ENCODE data around the gene AASDH. TPM values are rescaled to one million over a fixed set of nuclear protein-coding genes. Genes with fewer than 3 reads are reported as not detected.

The AASDH gene, protein sequence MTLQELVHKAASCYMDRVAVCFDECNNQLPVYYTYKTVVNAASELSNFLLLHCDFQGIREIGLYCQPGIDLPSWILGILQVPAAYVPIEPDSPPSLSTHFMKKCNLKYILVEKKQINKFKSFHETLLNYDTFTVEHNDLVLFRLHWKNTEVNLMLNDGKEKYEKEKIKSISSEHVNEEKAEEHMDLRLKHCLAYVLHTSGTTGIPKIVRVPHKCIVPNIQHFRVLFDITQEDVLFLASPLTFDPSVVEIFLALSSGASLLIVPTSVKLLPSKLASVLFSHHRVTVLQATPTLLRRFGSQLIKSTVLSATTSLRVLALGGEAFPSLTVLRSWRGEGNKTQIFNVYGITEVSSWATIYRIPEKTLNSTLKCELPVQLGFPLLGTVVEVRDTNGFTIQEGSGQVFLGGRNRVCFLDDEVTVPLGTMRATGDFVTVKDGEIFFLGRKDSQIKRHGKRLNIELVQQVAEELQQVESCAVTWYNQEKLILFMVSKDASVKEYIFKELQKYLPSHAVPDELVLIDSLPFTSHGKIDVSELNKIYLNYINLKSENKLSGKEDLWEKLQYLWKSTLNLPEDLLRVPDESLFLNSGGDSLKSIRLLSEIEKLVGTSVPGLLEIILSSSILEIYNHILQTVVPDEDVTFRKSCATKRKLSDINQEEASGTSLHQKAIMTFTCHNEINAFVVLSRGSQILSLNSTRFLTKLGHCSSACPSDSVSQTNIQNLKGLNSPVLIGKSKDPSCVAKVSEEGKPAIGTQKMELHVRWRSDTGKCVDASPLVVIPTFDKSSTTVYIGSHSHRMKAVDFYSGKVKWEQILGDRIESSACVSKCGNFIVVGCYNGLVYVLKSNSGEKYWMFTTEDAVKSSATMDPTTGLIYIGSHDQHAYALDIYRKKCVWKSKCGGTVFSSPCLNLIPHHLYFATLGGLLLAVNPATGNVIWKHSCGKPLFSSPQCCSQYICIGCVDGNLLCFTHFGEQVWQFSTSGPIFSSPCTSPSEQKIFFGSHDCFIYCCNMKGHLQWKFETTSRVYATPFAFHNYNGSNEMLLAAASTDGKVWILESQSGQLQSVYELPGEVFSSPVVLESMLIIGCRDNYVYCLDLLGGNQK
- total RNA-seq (10 to 100 TPM; 10.2 to 10.6 TPM), total RNA-seq (7.7 to 50.6 (median 24.8) reads per million in 172 experiments)
- polyA plus RNA-seq (2013, experiment 1 of 2), result 12.2 TPM
- 14.0 TPM for polyA plus RNA-seq (2013, experiment 2 of 2)

DNA sequence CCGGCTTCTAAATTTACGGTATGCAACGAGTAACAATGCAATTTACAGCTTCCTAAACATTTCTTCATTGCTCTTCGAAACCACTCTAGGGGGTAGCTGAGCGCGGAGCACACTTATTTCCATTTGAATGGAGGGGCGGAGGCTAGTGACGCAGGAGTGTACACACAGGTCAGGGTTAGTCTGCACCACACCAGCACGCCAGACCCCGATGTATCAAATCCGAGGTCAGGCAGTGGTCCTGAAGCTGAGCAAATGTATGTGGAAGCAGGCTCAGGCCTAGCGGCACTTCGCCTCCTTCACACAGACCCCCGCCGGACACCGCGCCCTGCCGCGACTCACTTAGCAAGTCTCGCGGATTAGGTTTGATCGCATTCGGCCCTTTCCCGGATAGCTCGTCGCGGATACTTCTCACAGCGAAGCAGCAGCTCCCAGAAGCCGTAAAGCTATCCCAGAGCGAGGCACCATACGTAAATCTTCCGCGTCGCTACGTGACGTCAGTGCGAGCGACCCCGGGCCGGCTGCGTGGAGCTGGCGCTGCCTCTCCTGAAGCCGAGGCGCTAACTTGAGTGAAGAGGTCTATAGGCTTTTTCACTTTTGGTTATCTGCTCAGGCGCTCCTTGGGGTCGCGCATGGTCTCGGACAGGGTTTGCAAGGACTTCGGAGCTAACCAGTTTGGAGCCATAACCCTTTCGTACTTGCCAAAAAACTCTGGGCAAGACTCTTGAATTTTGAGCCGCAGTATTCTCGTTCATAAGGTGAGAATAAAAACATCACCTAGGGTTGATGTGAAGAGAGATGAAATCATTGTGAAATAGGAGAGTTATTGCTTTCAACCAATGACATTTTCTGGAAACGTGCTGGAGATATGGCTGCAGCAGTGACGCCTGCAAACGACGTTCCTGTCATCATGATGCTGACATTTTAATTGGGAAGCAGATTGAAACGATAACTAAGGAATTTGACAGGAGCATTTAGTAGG lies at the start of gene AASDH:
TSS of gene AASDH (minus strand) at position 469 of the 979 bp plus-strand sequence. CDS start 3,192 bp downstream, outside the sequence.
- CTCF ChIA-PET, result interaction anchor here (0.5 to 2.9 kb wide), 7 partner anchors 16 to 592 kb away, joined by 3 to 12 read pairs (median 3); partner anchors contain the start of genes CEP135, PAICS, PPAT and SRP72
- TF ChIP-seq, protein P1, sequence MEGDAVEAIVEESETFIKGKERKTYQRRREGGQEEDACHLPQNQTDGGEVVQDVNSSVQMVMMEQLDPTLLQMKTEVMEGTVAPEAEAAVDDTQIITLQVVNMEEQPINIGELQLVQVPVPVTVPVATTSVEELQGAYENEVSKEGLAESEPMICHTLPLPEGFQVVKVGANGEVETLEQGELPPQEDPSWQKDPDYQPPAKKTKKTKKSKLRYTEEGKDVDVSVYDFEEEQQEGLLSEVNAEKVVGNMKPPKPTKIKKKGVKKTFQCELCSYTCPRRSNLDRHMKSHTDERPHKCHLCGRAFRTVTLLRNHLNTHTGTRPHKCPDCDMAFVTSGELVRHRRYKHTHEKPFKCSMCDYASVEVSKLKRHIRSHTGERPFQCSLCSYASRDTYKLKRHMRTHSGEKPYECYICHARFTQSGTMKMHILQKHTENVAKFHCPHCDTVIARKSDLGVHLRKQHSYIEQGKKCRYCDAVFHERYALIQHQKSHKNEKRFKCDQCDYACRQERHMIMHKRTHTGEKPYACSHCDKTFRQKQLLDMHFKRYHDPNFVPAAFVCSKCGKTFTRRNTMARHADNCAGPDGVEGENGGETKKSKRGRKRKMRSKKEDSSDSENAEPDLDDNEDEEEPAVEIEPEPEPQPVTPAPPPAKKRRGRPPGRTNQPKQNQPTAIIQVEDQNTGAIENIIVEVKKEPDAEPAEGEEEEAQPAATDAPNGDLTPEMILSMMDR (IDR thresholded peaks at IDR 0.05), result no peak
- Histone ChIP-seq H3K4me3 (ENCODE audit: low read length) (peak within 1 kb of the TSS; percentile 97), H3K27ac (ENCODE audit: low read depth in 1 of 2, low read length in 2 of 2) (peak within 1 kb of the TSS; percentile 91 to 97), H3K36me3 (ENCODE audit: insufficient read depth, low read length) (no peaks in the 10 kb centered on the region), H3K27me3 (ENCODE audit: control insufficient read depth in 1 of 2, insufficient read depth in 2 of 2, low read length in 2 of 2) (no peaks in the 10 kb centered on the region), H3K9me3 (ENCODE audit: control insufficient read depth in 1 of 2, insufficient read depth in 1 of 2, low read length in 2 of 2) (no peaks in the 10 kb centered on the region), H3K4me1 (ENCODE audit: insufficient read depth, low read length) (peaks cover 17% of the 10 kb centered on the region)
- DNase-seq (peak; percentile 85 to 99 (median 96)), ATAC-seq (ENCODE audit: poor library complexity) (peak; percentile 86)
- peak within 1 kb of the TSS; percentile 93 for H3K4me3 Mint-ChIP-seq
- POLR2A ChIA-PET, result interaction anchor here (0.5 to 3.4 kb wide), 28 partner anchors 9 to 1445 kb away, joined by 3 to 146 read pairs (median 5); partner anchors contain the start of genes CEP135, EXOC1, NOA1 and PAICS
- H3K4me1 Mint-ChIP-seq (ENCODE audit: low read depth), result peaks cover 46% of the 10 kb centered on the region
- intact Hi-C loops (cut with DNase I, micrococcal nuclease), result loop anchor here (1.0 to 10.0 kb wide), 8 partner anchors 48 to 590 kb away; partner anchors contain the start of genes NOA1 (in 2 of the 2), REST (in 2 of the 2), CEP135 (in 1 of the 2) and PAICS (in 1 of the 2)
- H3K36me3 Mint-ChIP-seq (ENCODE audit: low read depth), result peaks cover 14% of the 10 kb centered on the region
- H3K9me3 Mint-ChIP-seq, result no peaks in the 10 kb centered on the region
- H3K27ac Mint-ChIP-seq, result peak within 1 kb of the TSS; percentile 99
- no peaks in the 10 kb centered on the region for H3K27me3 Mint-ChIP-seq

DNA sequence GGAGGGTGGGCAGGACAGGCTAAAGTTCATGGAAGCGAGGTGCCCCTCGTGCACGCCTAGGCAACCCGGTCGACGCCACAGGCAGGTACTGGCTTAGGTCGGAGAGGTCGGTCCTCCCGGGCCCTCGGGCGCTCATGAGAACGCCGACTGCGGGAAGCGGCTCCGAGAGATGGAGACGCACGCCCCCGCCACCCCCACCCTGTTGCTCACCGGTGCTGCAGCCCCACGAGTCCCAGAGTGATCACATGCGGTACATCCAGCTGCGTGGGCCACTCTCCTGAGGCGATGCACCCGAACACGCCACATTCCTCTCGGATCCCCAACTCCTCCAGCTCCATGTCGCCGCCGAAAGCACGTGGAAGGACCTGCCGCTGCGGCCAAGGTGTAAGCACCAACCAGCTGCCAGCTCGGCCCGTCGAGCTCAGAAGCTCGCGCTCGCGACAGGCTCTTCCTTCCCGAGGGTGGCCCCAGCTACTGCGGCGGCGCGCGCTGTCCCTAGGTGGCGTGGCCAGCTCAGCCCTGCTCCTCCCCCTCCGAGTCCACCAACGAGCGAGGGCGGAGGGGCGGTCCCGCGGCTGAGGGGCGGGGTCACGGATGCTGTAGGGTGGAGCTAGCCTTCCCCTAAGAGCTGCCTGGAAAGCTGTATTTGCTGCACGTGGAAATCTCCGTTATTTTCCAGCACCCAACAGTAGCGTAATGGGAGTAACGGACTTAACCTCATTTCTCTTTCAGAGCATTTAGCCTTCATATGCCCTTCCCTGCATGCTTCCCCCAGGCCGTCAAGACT lies 48.0 kb upstream of the AASDH start, which contains the start of gene PPAT:
TSS of gene PPAT (minus strand) at position 476 of the 787 bp plus-strand sequence. CDS start at position 338, 138 bp downstream.
- peaks cover 26% of the 10 kb centered on the region for H3K4me1 ChIP-seq (ENCODE audit: insufficient read depth, low read length)
- H3K4me1 Mint-ChIP-seq (ENCODE audit: low read depth), result peaks cover 41% of the 10 kb centered on the region
- peak within 1 kb of the TSS; percentile 92 for H3K4me3 Mint-ChIP-seq
- peak within 1 kb of the TSS; percentile 91 for H3K4me3 ChIP-seq (ENCODE audit: low read length)
- H3K27me3 ChIP-seq (ENCODE audit: control insufficient read depth in 1 of 2, insufficient read depth in 2 of 2, low read length in 2 of 2), result no peaks in the 10 kb centered on the region
- H3K9me3 ChIP-seq (ENCODE audit: control insufficient read depth in 1 of 2, insufficient read depth in 1 of 2, low read length in 2 of 2), result no peaks in the 10 kb centered on the region
- no peaks in the 10 kb centered on the region for H3K9me3 Mint-ChIP-seq
- TF ChIP-seq, protein P1 (IDR thresholded peaks at IDR 0.05), result peak; percentile 23
- DNase-seq (peak; percentile 97 to 99 (median 99)), ATAC-seq (ENCODE audit: poor library complexity) (peak; percentile 80)
- POLR2A ChIA-PET, result interaction anchor here (0.7 to 5.5 kb wide), 27 partner anchors 9 to 1493 kb away, joined by 3 to 146 read pairs (median 12); partner anchors contain the start of genes AASDH, CEP135, CLOCK and NOA1
- peaks cover 18% of the 10 kb centered on the region for H3K36me3 Mint-ChIP-seq (ENCODE audit: low read depth)
- no peaks in the 10 kb centered on the region for H3K27me3 Mint-ChIP-seq
- intact Hi-C loops (cut with DNase I, micrococcal nuclease), result loop anchor here (1.0 to 10.0 kb wide), 7 partner anchors 48 to 1493 kb away; partner anchors contain the start of genes REST (in 2 of the 2), AASDH (in 1 of the 2), EXOC1 (in 1 of the 2) and NOA1 (in 1 of the 2)
- CTCF ChIA-PET, result interaction anchor here (0.6 to 2.9 kb wide), 8 partner anchors 11 to 472 kb away, joined by 3 to 25 read pairs (median 5); partner anchors contain the start of genes AASDH and REST
- peak within 1 kb of the TSS; percentile 59 to 91 for H3K27ac ChIP-seq (ENCODE audit: low read depth in 1 of 2, low read length in 2 of 2)
- no peaks in the 10 kb centered on the region for H3K36me3 ChIP-seq (ENCODE audit: insufficient read depth, low read length)
- peak within 1 kb of the TSS; percentile 77 for H3K27ac Mint-ChIP-seq
